Measurements from ENCODE around the gene SNX6.
"Not testable (repeated sequence)": the region's sequence is repeated elsewhere in the genome, so short reads cannot be mapped to it uniquely, and the experiment has no call there.

The SNX6 gene

GRCh38 chr14:34562776-34563150 is 67.2 kb downstream of the SNX6 start:
- DNase-seq (ENCODE audit: low read depth in 2 of 2), result no peak

GRCh38 chr14:34562037-34562775 is 67.7 kb downstream of the SNX6 start:
- DNase-seq (ENCODE audit: low read depth in 2 of 2), result not testable (repeated sequence)

GRCh38 chr14:34556498-34556829 is 73.5 kb downstream of the SNX6 start:
- not testable (repeated sequence) for DNase-seq (ENCODE audit: low read depth in 2 of 2)

GRCh38 chr14:34555583-34556497 is 74.1 kb downstream of the SNX6 start:
- not testable (repeated sequence) for DNase-seq (ENCODE audit: low read depth in 2 of 2)

GRCh38 chr14:34554540-34555250 is 75.3 kb downstream of the SNX6 start:
- no peak for DNase-seq (ENCODE audit: low read depth in 2 of 2)

- DNase-seq (ENCODE audit: low read depth in 2 of 2), result not testable (repeated sequence)
These were observed 80.5 kb downstream of the SNX6 start for GRCh38 chr14:34549276-34549966.

- DNase-seq (ENCODE audit: low read depth in 2 of 2), result no peak
These were observed 81.4 kb downstream of the SNX6 start for GRCh38 chr14:34548472-34548981.

- DNase-seq (ENCODE audit: low read depth in 2 of 2), result not testable (repeated sequence)
These were observed 82.8 kb downstream of the SNX6 start for GRCh38 chr14:34547136-34547520.

- not testable (repeated sequence) for DNase-seq (ENCODE audit: low read depth in 2 of 2)
These were observed 83.4 kb downstream of the SNX6 start for GRCh38 chr14:34546272-34547135.

- not testable (repeated sequence) for DNase-seq (ENCODE audit: low read depth in 2 of 2)
These were observed 89.5 kb downstream of the SNX6 start for GRCh38 chr14:34540181-34541059.

GRCh38 chr14:34539407-34540180 is 90.4 kb downstream of the SNX6 start, which contains the start of gene EAPP:
TSS of gene EAPP (minus strand) at chr14:34539701. CDS start at chr14:34539628, 73 bp downstream.
- peak; percentile 86 to 91 for DNase-seq (ENCODE audit: low read depth in 2 of 2)

- DNase-seq (ENCODE audit: low read depth in 2 of 2), result no peak
These were observed 91.0 kb downstream of the SNX6 start for GRCh38 chr14:34538871-34539406.

- not testable (repeated sequence) for DNase-seq (ENCODE audit: low read depth in 2 of 2)
These were observed 91.9 kb downstream of the SNX6 start for GRCh38 chr14:34538096-34538495.

- no peak for DNase-seq (ENCODE audit: low read depth in 2 of 2)
These were observed 92.3 kb downstream of the SNX6 start for GRCh38 chr14:34537677-34538009.

- DNase-seq (ENCODE audit: low read depth in 2 of 2), result no peak
These were observed 92.8 kb downstream of the SNX6 start for GRCh38 chr14:34536951-34537676.

- no peak for DNase-seq (ENCODE audit: low read depth in 2 of 2)
These were observed 102.4 kb downstream of the SNX6 start for GRCh38 chr14:34527591-34527990.

GRCh38 chr14:34524216-34524615 is 105.7 kb downstream of the SNX6 start:
- not testable (repeated sequence) for DNase-seq (ENCODE audit: low read depth in 2 of 2)

- DNase-seq (ENCODE audit: low read depth in 2 of 2), result no peak
These were observed 107.5 kb downstream of the SNX6 start for GRCh38 chr14:34522496-34522895.
